HG02623 (cell line): ENCODE measurements around the gene GJA9.

Source experiments
- ATAC-seq: cut with Tn5 transposase; IDR thresholded peaks from one replicate; pipeline ENCODE4 v1.9.1; 2021; ENCODE audit warnings: moderate library complexity; ENCODE audit not compliant: unreplicated experiment

Gene GJA9

GRCh38 chr1:38832370-38832734 is 49.0 kb downstream of the GJA9 start:
- ATAC-seq = no peak

- no peak for ATAC-seq
These were observed 49.5 kb downstream of the GJA9 start for GRCh38 chr1:38831731-38832369.

GRCh38 chr1:38829368-38829767 is 52.0 kb downstream of the GJA9 start:
- ATAC-seq = no peak

- ATAC-seq = no peak
These were observed 54.1 kb downstream of the GJA9 start for GRCh38 chr1:38827318-38827717.

GRCh38 chr1:38826886-38827285 is 54.5 kb downstream of the GJA9 start:
- ATAC-seq = no peak

- no peak for ATAC-seq
These were observed 55.1 kb downstream of the GJA9 start for GRCh38 chr1:38826262-38826661.
